ENCODE measurements around the gene ADSL. TPM values are rescaled to one million over a fixed set of nuclear protein-coding genes. Genes with fewer than 3 reads are reported as not detected.

ADSL gene
- total RNA-seq, 2 experiments from 2014 or later, result 117 to 137 TPM

GRCh38 chr22:40368836-40369235 is 22.5 kb downstream of the ADSL start:
- ChIA-PET CTCF (ENCODE audit: unreplicated experiment) (no interaction called here), POLR2A (no interaction called here)
- DNase-seq (ENCODE audit: low spot score), result no peak
- Histone ChIP-seq H3K4me3 (ENCODE audit: low read depth, low read length, poor library complexity, severe bottlenecking) (no peak overlapping the region), H3K27ac (ENCODE audit: low read depth, low read length, poor library complexity, severe bottlenecking) (no peak overlapping the region), H2AFZ (ENCODE audit: low read length) (no peak overlapping the region), H4K20me1 (ENCODE audit: insufficient read depth, low read length) (no peaks in the 10 kb centered on the region), H3K9me3 (ENCODE audit: low read length) (no peaks in the 10 kb centered on the region), H3K36me3 (ENCODE audit: insufficient read depth, low read length) (peaks cover 73% of the 10 kb centered on the region), H3K4me2 (ENCODE audit: low read length) (no peak overlapping the region), H3K4me1 (ENCODE audit: insufficient read depth, low read length, poor library complexity, severe bottlenecking) (peaks cover 16% of the 10 kb centered on the region), H3K79me2 (ENCODE audit: insufficient read depth, low read depth, low read length) (peaks cover 22% of the 10 kb centered on the region), H3K9me2 (ENCODE audit: insufficient read depth, low read length) (no peaks in the 10 kb centered on the region)
- intact Hi-C loops (cut with micrococcal nuclease; ENCODE audit: unreplicated experiment), result no loop called here
- BruUV-seq (replicated peaks), result no TSS peak
- no peak for TF ChIP-seq CTCF (conservative IDR thresholded peaks at IDR 0.05; ENCODE audit: low read length)
- no peak for TF ChIP-seq EZH2phosphoT487 (IDR thresholded peaks at IDR 0.05; ENCODE audit: borderline replicate concordance, low read depth, low read length)

- POLR2A ChIA-PET, result interaction anchor here (0.6 to 1.2 kb wide), 6 partner anchors 21 to 849 kb away, joined by 3 to 5 read pairs (median 3); no protein-coding TSS in a partner anchor
- no peak for DNase-seq (ENCODE audit: low spot score)
- BruUV-seq (replicated peaks), result no TSS peak
- no peak overlapping the region for H2AFZ ChIP-seq (ENCODE audit: low read length)
- H3K9me2 ChIP-seq (ENCODE audit: insufficient read depth, low read length), result no peaks in the 10 kb centered on the region
- intact Hi-C loops (cut with micrococcal nuclease; ENCODE audit: unreplicated experiment), result loop anchor here (10.0 kb wide), 1 partner anchor 270 kb away; no protein-coding TSS in a partner anchor
- peaks cover 32% of the 10 kb centered on the region for H3K36me3 ChIP-seq (ENCODE audit: insufficient read depth, low read length)
- H3K9me3 ChIP-seq (ENCODE audit: low read length), result no peaks in the 10 kb centered on the region
- no peaks in the 10 kb centered on the region for H4K20me1 ChIP-seq (ENCODE audit: insufficient read depth, low read length)
- H3K4me1 ChIP-seq (ENCODE audit: insufficient read depth, low read length, poor library complexity, severe bottlenecking), result peaks cover 70% of the 10 kb centered on the region
- H3K79me2 ChIP-seq (ENCODE audit: insufficient read depth, low read depth, low read length), result peaks cover 72% of the 10 kb centered on the region
- peak overlapping the region; percentile 97 for H3K27ac ChIP-seq (ENCODE audit: low read depth, low read length, poor library complexity, severe bottlenecking)
- no peak for TF ChIP-seq EZH2phosphoT487 (IDR thresholded peaks at IDR 0.05; ENCODE audit: borderline replicate concordance, low read depth, low read length)
- no peak for TF ChIP-seq CTCF (conservative IDR thresholded peaks at IDR 0.05; ENCODE audit: low read length)
- H3K4me2 ChIP-seq (ENCODE audit: low read length), result peak overlapping the region; percentile 74; the same call in 1 of the 2 replicates
- no peak overlapping the region for H3K4me3 ChIP-seq (ENCODE audit: low read depth, low read length, poor library complexity, severe bottlenecking)
- CTCF ChIA-PET (ENCODE audit: unreplicated experiment), result interaction anchor here (1.2 kb wide), 1 partner anchor 11 kb away, joined by 3 read pairs; no protein-coding TSS in a partner anchor
These were observed 28.3 kb downstream of the ADSL start for GRCh38 chr22:40374567-40374966.

- DNase-seq (ENCODE audit: low spot score), result peak; percentile 90
- CTCF ChIA-PET (ENCODE audit: unreplicated experiment), result interaction anchor here (1.3 kb wide), 1 partner anchor 23 kb away, joined by 3 read pairs; no protein-coding TSS in a partner anchor
- H3K27ac ChIP-seq (ENCODE audit: low read depth, low read length, poor library complexity, severe bottlenecking), result peak overlapping the region; percentile 97
- BruUV-seq (replicated peaks), result no TSS peak
- peak overlapping the region; percentile 74 for H3K4me2 ChIP-seq (ENCODE audit: low read length)
- H3K9me3 ChIP-seq (ENCODE audit: low read length), result 0 out of 2 replicates have a peak, but pooled peaks cover 4% of the 10 kb centered on the region
- H3K9me2 ChIP-seq (ENCODE audit: insufficient read depth, low read length), result no peaks in the 10 kb centered on the region
- no peak for TF ChIP-seq EZH2phosphoT487 (IDR thresholded peaks at IDR 0.05; ENCODE audit: borderline replicate concordance, low read depth, low read length)
- TF ChIP-seq CTCF (conservative IDR thresholded peaks at IDR 0.05; ENCODE audit: low read length), result no peak
- intact Hi-C loops (cut with micrococcal nuclease; ENCODE audit: unreplicated experiment), result loop anchor here (1.0 to 10.0 kb wide), 5 partner anchors 9 to 269 kb away; no protein-coding TSS in a partner anchor
- peaks cover 41% of the 10 kb centered on the region for H3K36me3 ChIP-seq (ENCODE audit: insufficient read depth, low read length)
- H2AFZ ChIP-seq (ENCODE audit: low read length), result peak overlapping the region; percentile 21; the same call in 1 of the 2 replicates
- H3K4me3 ChIP-seq (ENCODE audit: low read depth, low read length, poor library complexity, severe bottlenecking), result peak overlapping the region; percentile 58
- no peaks in the 10 kb centered on the region for H4K20me1 ChIP-seq (ENCODE audit: insufficient read depth, low read length)
- POLR2A ChIA-PET, result interaction anchor here (0.6 to 3.1 kb wide), 11 partner anchors 9 to 958 kb away, joined by 3 to 13 read pairs (median 5); no protein-coding TSS in a partner anchor
- peaks cover 71% of the 10 kb centered on the region for H3K4me1 ChIP-seq (ENCODE audit: insufficient read depth, low read length, poor library complexity, severe bottlenecking)
- peaks cover 84% of the 10 kb centered on the region for H3K79me2 ChIP-seq (ENCODE audit: insufficient read depth, low read depth, low read length)
These were observed 29.8 kb downstream of the ADSL start for GRCh38 chr22:40376149-40376548.
